Measurements from ENCODE around the gene ANTKMT.

- TF ChIP-seq CTCF (IDR thresholded peaks at IDR 0.05) (no peak), POLR2A (IDR thresholded peaks at IDR 0.05) (no peak)
These were observed 26.6 kb upstream of the ANTKMT start for GRCh38 chr16:694187-694862.
